ENCODE measurements around the gene GPLD1.

The GPLD1 gene

GRCh38 chr6:24436979-24437378 is 52.4 kb downstream of the GPLD1 start:
- ChIA-PET CTCF (no interaction called here), POLR2A (no interaction called here)
- TF ChIP-seq SP1 (IDR thresholded peaks at IDR 0.05) (no peak), ZNF384 (IDR thresholded peaks at IDR 0.05) (no peak), FOXA1 (IDR thresholded peaks at IDR 0.05) (no peak), LEF1 (IDR thresholded peaks at IDR 0.05; ENCODE audit: borderline replicate concordance) (no peak), L3MBTL2 (conservative IDR thresholded peaks at IDR 0.05) (no peak)
- DNase-seq (ENCODE audit: extremely low spot score) = no peak

GRCh38 chr6:24432611-24433010 is 56.8 kb downstream of the GPLD1 start:
- no peak for DNase-seq (ENCODE audit: extremely low spot score)
- POLR2A ChIA-PET = no interaction called here
- TF ChIP-seq SUZ12 (IDR thresholded peaks at IDR 0.05) (no peak), BHLHE40 (IDR thresholded peaks at IDR 0.05; ENCODE audit: borderline replicate concordance) (no peak), HDGF (IDR thresholded peaks at IDR 0.05; ENCODE audit: borderline replicate concordance) (no peak), PKNOX1 (IDR thresholded peaks at IDR 0.05) (no peak), LEF1 (IDR thresholded peaks at IDR 0.05; ENCODE audit: borderline replicate concordance) (no peak), SP1 (IDR thresholded peaks at IDR 0.05) (no peak)
- CTCF ChIA-PET = interaction anchor here (0.6 kb wide), 1 partner anchor 585 kb away, joined by 5 read pairs; no protein-coding TSS in a partner anchor

- ChIA-PET POLR2A (no interaction called here), CTCF (interaction anchor here (0.7 to 1.3 kb wide), 7 partner anchors 10 to 148 kb away, joined by 3 to 6 read pairs (median 3); no protein-coding TSS in a partner anchor)
- DNase-seq (ENCODE audit: extremely low spot score) = peak; percentile 55
- TF ChIP-seq TARDBP (IDR thresholded peaks at IDR 0.05) (no peak), HDGF (IDR thresholded peaks at IDR 0.05; ENCODE audit: borderline replicate concordance) (no peak), PKNOX1 (IDR thresholded peaks at IDR 0.05) (no peak)
Observed at GRCh38 chr6:24431045-24431451, 58.3 kb downstream of the GPLD1 start.

- no peak for DNase-seq (ENCODE audit: extremely low spot score)
- TF ChIP-seq LEF1 (IDR thresholded peaks at IDR 0.05; ENCODE audit: borderline replicate concordance) (no peak), PKNOX1 (IDR thresholded peaks at IDR 0.05) (no peak), NFRKB (IDR thresholded peaks at IDR 0.05) (no peak), HDGF (IDR thresholded peaks at IDR 0.05; ENCODE audit: borderline replicate concordance) (no peak), TARDBP (IDR thresholded peaks at IDR 0.05) (no peak), FOXA1 (IDR thresholded peaks at IDR 0.05) (no peak), BHLHE40 (IDR thresholded peaks at IDR 0.05; ENCODE audit: borderline replicate concordance) (no peak), FOXK2 (IDR thresholded peaks at IDR 0.05) (no peak), FOXM1 (IDR thresholded peaks at IDR 0.05; ENCODE audit: borderline replicate concordance) (no peak)
- ChIA-PET POLR2A (no interaction called here), CTCF (interaction anchor here (0.7 to 1.3 kb wide), 4 partner anchors 11 to 65 kb away, joined by 3 to 6 read pairs (median 4); no protein-coding TSS in a partner anchor)
Observed at GRCh38 chr6:24430086-24430485, 59.3 kb downstream of the GPLD1 start.

- ChIA-PET CTCF (no interaction called here), POLR2A (interaction anchor here (0.6 kb wide), 1 partner anchor 133 kb away, joined by 3 read pairs; no protein-coding TSS in a partner anchor)
- DNase-seq (ENCODE audit: extremely low spot score) = no peak
- TF ChIP-seq L3MBTL2 (conservative IDR thresholded peaks at IDR 0.05) (no peak), SUZ12 (IDR thresholded peaks at IDR 0.05) (no peak), NFRKB (IDR thresholded peaks at IDR 0.05) (no peak), ARNT (IDR thresholded peaks at IDR 0.05) (no peak)
Observed at GRCh38 chr6:24429146-24429545, 60.2 kb downstream of the GPLD1 start.

GRCh38 chr6:24428615-24429014 is 60.8 kb downstream of the GPLD1 start:
- CTCF ChIA-PET = interaction anchor here (0.6 kb wide), 1 partner anchor 33 kb away, joined by 3 read pairs; no protein-coding TSS in a partner anchor
- no peak for DNase-seq (ENCODE audit: extremely low spot score)
- TF ChIP-seq SP1 (IDR thresholded peaks at IDR 0.05) = no peak
- no peak for TF ChIP-seq FOXM1 (IDR thresholded peaks at IDR 0.05; ENCODE audit: borderline replicate concordance)
- TF ChIP-seq FOXA1 (IDR thresholded peaks at IDR 0.05) = no peak
- TF ChIP-seq ELF4 (IDR thresholded peaks at IDR 0.05) = no peak
- no peak for TF ChIP-seq BHLHE40 (IDR thresholded peaks at IDR 0.05; ENCODE audit: borderline replicate concordance)
- no peak for TF ChIP-seq L3MBTL2 (conservative IDR thresholded peaks at IDR 0.05)
- no peak for TF ChIP-seq ZNF384 (IDR thresholded peaks at IDR 0.05)
- no peak for TF ChIP-seq CTBP1 (IDR thresholded peaks at IDR 0.05; ENCODE audit: borderline replicate concordance)
- TF ChIP-seq FOXK2 (IDR thresholded peaks at IDR 0.05) = no peak
- TF ChIP-seq ARNT (IDR thresholded peaks at IDR 0.05) = no peak
- TF ChIP-seq LEF1 (IDR thresholded peaks at IDR 0.05; ENCODE audit: borderline replicate concordance) = no peak
- TF ChIP-seq SUZ12 (IDR thresholded peaks at IDR 0.05) = no peak
- TF ChIP-seq PKNOX1 (IDR thresholded peaks at IDR 0.05) = no peak
- TF ChIP-seq NFRKB (IDR thresholded peaks at IDR 0.05) = no peak
- no peak for TF ChIP-seq TARDBP (IDR thresholded peaks at IDR 0.05)
- POLR2A ChIA-PET = no interaction called here
